ENCODE results near the gene IFNAR1.
A peak's percentile ranks its signal among the peaks of the same experiment; 100 is the strongest.

Gene IFNAR1

DNA sequence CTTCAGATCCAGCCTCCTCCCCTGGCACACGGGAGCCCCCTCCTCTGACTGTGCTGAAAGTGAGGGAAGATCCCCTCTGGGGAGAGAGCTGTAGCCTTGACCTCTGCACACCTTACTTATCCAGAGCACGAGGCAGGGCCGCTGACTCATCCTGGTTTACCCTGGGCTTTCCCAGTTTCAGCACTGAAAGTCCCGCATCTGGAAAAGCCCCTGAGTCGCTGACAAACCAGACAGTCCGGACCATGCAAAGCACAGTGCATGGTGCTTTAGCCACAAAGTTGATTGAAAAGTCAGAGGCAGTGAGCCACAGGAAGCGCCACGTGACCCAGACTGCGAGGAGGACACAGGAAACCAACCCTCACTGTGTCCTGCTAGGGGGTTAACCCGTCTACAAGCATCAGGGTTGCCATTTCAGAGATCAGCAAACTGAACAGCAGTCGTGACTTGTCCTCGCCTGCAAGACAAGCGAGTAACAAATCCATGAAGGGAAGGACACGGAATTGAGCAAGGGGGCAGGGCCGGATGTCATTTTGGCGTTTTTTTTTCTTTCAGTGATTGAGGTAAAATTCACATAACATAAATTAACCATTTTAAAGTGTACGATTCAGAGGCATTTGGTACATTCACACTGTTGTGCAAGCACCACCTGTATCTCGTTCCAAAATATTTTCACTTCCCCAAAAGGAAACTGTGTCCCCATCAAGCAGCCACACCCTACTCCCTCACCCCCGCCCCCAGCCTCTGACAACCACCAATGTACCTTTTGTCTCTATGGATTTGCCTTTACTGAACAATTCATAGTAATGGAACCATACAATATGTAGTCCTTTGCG, 58.5 kb downstream of the IFNAR1 start:
- H3K4me1 ChIP-seq (ENCODE audit: low read length), result peaks cover 33% of the 10 kb centered on the region
- no peaks in the 10 kb centered on the region for H3K27me3 ChIP-seq (replicated peaks; ENCODE audit: insufficient read depth, low read length)
- H3K79me2 ChIP-seq (ENCODE audit: low read length), result no peaks in the 10 kb centered on the region
- peak; percentile 97 for DNase-seq
- no peaks in the 10 kb centered on the region for H3K9me2 ChIP-seq (replicated peaks; ENCODE audit: insufficient read depth, low read length)
- no peaks in the 10 kb centered on the region for H3K9me3 ChIP-seq (replicated peaks; ENCODE audit: insufficient read depth, low read length)
- H3K9ac ChIP-seq (ENCODE audit: low read length), result peak overlapping the region; percentile 39
- peaks cover 35% of the 10 kb centered on the region for H3F3A ChIP-seq (ENCODE audit: insufficient read depth, low read length)
- H3K27ac ChIP-seq (ENCODE audit: low read length), result peak overlapping the region; percentile 87
- H3K4me3 ChIP-seq (ENCODE audit: low read length), result peak overlapping the region; percentile 57
- TF ChIP-seq EZH2phosphoT487 (IDR thresholded peaks at IDR 0.05; ENCODE audit: low read length), result no peak
- TF ChIP-seq, protein P1, sequence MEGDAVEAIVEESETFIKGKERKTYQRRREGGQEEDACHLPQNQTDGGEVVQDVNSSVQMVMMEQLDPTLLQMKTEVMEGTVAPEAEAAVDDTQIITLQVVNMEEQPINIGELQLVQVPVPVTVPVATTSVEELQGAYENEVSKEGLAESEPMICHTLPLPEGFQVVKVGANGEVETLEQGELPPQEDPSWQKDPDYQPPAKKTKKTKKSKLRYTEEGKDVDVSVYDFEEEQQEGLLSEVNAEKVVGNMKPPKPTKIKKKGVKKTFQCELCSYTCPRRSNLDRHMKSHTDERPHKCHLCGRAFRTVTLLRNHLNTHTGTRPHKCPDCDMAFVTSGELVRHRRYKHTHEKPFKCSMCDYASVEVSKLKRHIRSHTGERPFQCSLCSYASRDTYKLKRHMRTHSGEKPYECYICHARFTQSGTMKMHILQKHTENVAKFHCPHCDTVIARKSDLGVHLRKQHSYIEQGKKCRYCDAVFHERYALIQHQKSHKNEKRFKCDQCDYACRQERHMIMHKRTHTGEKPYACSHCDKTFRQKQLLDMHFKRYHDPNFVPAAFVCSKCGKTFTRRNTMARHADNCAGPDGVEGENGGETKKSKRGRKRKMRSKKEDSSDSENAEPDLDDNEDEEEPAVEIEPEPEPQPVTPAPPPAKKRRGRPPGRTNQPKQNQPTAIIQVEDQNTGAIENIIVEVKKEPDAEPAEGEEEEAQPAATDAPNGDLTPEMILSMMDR (IDR thresholded peaks at IDR 0.05; ENCODE audit: low read length), result no peak
- TF ChIP-seq EZH2 (optimal IDR thresholded peaks at IDR 0.05; ENCODE audit: low read depth, low read length), result no peak
- peak overlapping the region; percentile 83 for H3K4me2 ChIP-seq (ENCODE audit: low read depth, low read length)
- H4K20me1 ChIP-seq (ENCODE audit: insufficient read depth, low read length), result no peaks in the 10 kb centered on the region
- no peaks in the 10 kb centered on the region for H3K36me3 ChIP-seq (replicated peaks; ENCODE audit: insufficient read depth, low read length)
- peak overlapping the region; percentile 43 for H2AFZ ChIP-seq (ENCODE audit: low read length)

- Histone ChIP-seq H3K9me3 (replicated peaks; ENCODE audit: insufficient read depth, low read length) (no peaks in the 10 kb centered on the region), H2AFZ (ENCODE audit: low read length) (no peak overlapping the region), H3K4me3 (ENCODE audit: low read length) (no peak overlapping the region), H3K9ac (ENCODE audit: low read length) (no peak overlapping the region), H3K4me1 (ENCODE audit: low read length) (peaks cover 28% of the 10 kb centered on the region), H3K36me3 (replicated peaks; ENCODE audit: insufficient read depth, low read length) (no peaks in the 10 kb centered on the region), H3K27ac (ENCODE audit: low read length) (no peak overlapping the region), H3K79me2 (ENCODE audit: low read length) (no peaks in the 10 kb centered on the region), H3K9me2 (replicated peaks; ENCODE audit: insufficient read depth, low read length) (no peaks in the 10 kb centered on the region), H4K20me1 (ENCODE audit: insufficient read depth, low read length) (no peaks in the 10 kb centered on the region), H3F3A (ENCODE audit: insufficient read depth, low read length) (peaks cover 32% of the 10 kb centered on the region), H3K27me3 (replicated peaks; ENCODE audit: insufficient read depth, low read length) (no peaks in the 10 kb centered on the region), H3K4me2 (ENCODE audit: low read depth, low read length) (no peak overlapping the region)
- DNase-seq, result no peak
- TF ChIP-seq EZH2phosphoT487 (IDR thresholded peaks at IDR 0.05; ENCODE audit: low read length) (no peak), EZH2 (optimal IDR thresholded peaks at IDR 0.05; ENCODE audit: low read depth, low read length) (no peak)
- TF ChIP-seq, protein P1 (IDR thresholded peaks at IDR 0.05; ENCODE audit: low read length), result no peak
Measured at GRCh38 chr21:33384841-33385331, 60.1 kb downstream of the IFNAR1 start.

DNA sequence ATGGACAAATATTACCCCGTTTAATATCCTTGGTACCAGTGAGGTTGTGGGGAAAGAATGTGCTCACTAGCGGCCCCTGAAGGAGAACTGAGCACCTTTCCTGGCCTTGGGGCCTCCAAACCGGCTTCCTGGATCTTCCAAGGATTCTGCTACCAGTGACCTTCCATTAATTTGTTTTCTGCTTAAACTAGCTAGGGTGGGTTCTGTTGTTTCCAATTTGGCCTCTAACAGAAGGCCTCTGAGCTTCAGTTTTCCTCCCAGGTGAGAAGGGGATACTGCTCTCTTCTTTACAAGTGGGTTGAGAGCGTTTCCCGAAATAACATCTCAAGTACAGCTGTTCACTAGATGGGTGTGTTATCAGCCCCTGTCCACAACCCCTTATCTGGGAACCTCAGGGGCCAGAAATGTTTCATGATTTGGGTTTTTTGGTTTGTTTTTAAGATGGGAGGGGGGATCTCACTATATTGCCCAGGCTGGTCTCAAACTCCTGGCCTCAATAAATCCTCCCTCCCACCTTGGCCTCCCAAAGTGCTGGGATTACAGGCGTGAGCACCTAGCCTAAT, 61.5 kb downstream of the IFNAR1 start:
- Histone ChIP-seq H3K4me1 (ENCODE audit: low read length) (peaks cover 16% of the 10 kb centered on the region), H3K27ac (ENCODE audit: low read length) (no peak overlapping the region)
- TF ChIP-seq EZH2 (optimal IDR thresholded peaks at IDR 0.05; ENCODE audit: low read depth, low read length) (no peak), EZH2phosphoT487 (IDR thresholded peaks at IDR 0.05; ENCODE audit: low read length) (no peak)
- TF ChIP-seq, protein P1 (IDR thresholded peaks at IDR 0.05; ENCODE audit: low read length), result peak; percentile 28

More for the DNA sequence above, 61.5 kb downstream of the IFNAR1 start:
- no peak overlapping the region for H3K4me2 ChIP-seq (ENCODE audit: low read depth, low read length)
- no peaks in the 10 kb centered on the region for H3K9me3 ChIP-seq (replicated peaks; ENCODE audit: insufficient read depth, low read length)
- no peaks in the 10 kb centered on the region for H4K20me1 ChIP-seq (ENCODE audit: insufficient read depth, low read length)
- no peak overlapping the region for H3K9ac ChIP-seq (ENCODE audit: low read length)
- peaks cover 18% of the 10 kb centered on the region for H3F3A ChIP-seq (ENCODE audit: insufficient read depth, low read length)
- no peak overlapping the region for H2AFZ ChIP-seq (ENCODE audit: low read length)
- no peaks in the 10 kb centered on the region for H3K9me2 ChIP-seq (replicated peaks; ENCODE audit: insufficient read depth, low read length)
- H3K79me2 ChIP-seq (ENCODE audit: low read length), result no peaks in the 10 kb centered on the region
- no peaks in the 10 kb centered on the region for H3K36me3 ChIP-seq (replicated peaks; ENCODE audit: insufficient read depth, low read length)
- no peak for DNase-seq
- no peaks in the 10 kb centered on the region for H3K27me3 ChIP-seq (replicated peaks; ENCODE audit: insufficient read depth, low read length)
- H3K4me3 ChIP-seq (ENCODE audit: low read length), result no peak overlapping the region
